IPS-NIHi7 (cell line): Measurements from ENCODE around the gene ADAMTS12.
A peak's percentile ranks its signal among the peaks of the same experiment; 100 is the strongest.
"Not testable (repeated sequence)": the region's sequence is repeated elsewhere in the genome, so short reads cannot be mapped to it uniquely, and the experiment has no call there.

Source experiments
- DNase-seq: peaks from one replicate; pipeline ENCODE4 v3.0.0; 2012; ENCODE audit warnings: mixed read lengths; ENCODE audit errors: extremely low spot score

ADAMTS12 gene

GRCh38 chr5:33906248-33906647 lies 14.5 kb upstream of the ADAMTS12 start:
- DNase-seq = not testable (repeated sequence)

GRCh38 chr5:33905381-33905780 lies 13.6 kb upstream of the ADAMTS12 start:
- DNase-seq = no peak

- DNase-seq = no peak
These were observed 11.3 kb upstream of the ADAMTS12 start for GRCh38 chr5:33903118-33903517.

- DNase-seq = no peak
These were observed 9.4 kb upstream of the ADAMTS12 start for GRCh38 chr5:33901156-33901555.

- no peak for DNase-seq
These were observed 2.8 kb upstream of the ADAMTS12 start for GRCh38 chr5:33894566-33894965.

GRCh38 chr5:33892620-33893137 lies 889 bp upstream of the ADAMTS12 start:
- DNase-seq = peak; percentile 40

- no peak for DNase-seq
These were observed 373 bp downstream of the ADAMTS12 start for GRCh38 chr5:33891446-33891787.

- peak; percentile 41 for DNase-seq
These were observed 1.4 kb downstream of the ADAMTS12 start for GRCh38 chr5:33890131-33891032.

- no peak for DNase-seq
These were observed 3.2 kb downstream of the ADAMTS12 start for GRCh38 chr5:33888587-33888986.

GRCh38 chr5:33887268-33887667 lies 4.5 kb downstream of the ADAMTS12 start:
- DNase-seq = no peak

GRCh38 chr5:33886283-33886682 lies 5.5 kb downstream of the ADAMTS12 start:
- DNase-seq = no peak

GRCh38 chr5:33885679-33886078 lies 6.1 kb downstream of the ADAMTS12 start:
- no peak for DNase-seq

- no peak for DNase-seq
These were observed 8.3 kb downstream of the ADAMTS12 start for GRCh38 chr5:33883482-33883881.

- no peak for DNase-seq
These were observed 11.5 kb downstream of the ADAMTS12 start for GRCh38 chr5:33880319-33880718.

GRCh38 chr5:33877449-33877848 lies 14.3 kb downstream of the ADAMTS12 start:
- DNase-seq = no peak

- DNase-seq = no peak
These were observed 24.5 kb downstream of the ADAMTS12 start for GRCh38 chr5:33867241-33867640.

GRCh38 chr5:33859177-33859576 lies 32.6 kb downstream of the ADAMTS12 start:
- DNase-seq = not testable (repeated sequence)

- DNase-seq = no peak
These were observed 34.8 kb downstream of the ADAMTS12 start for GRCh38 chr5:33857037-33857436.

GRCh38 chr5:33855396-33855795 lies 36.4 kb downstream of the ADAMTS12 start:
- no peak for DNase-seq

- peak; percentile 35 for DNase-seq
These were observed 37.0 kb downstream of the ADAMTS12 start for GRCh38 chr5:33854733-33855151.

- DNase-seq = no peak
These were observed 39.0 kb downstream of the ADAMTS12 start for GRCh38 chr5:33852837-33853236.

GRCh38 chr5:33852319-33852718 lies 39.5 kb downstream of the ADAMTS12 start:
- no peak for DNase-seq

- peak; percentile 32 for DNase-seq
These were observed 41.6 kb downstream of the ADAMTS12 start for GRCh38 chr5:33850100-33850594.
